Psoas muscle (tissue), 8 donors: Measurements from ENCODE around the gene FGF9. TPM values are rescaled to one million over a fixed set of nuclear protein-coding genes. Genes with fewer than 3 reads are reported as not detected.

ENCODE experiments used
- ATAC-seq, 4 donors: fragments of 200-7000 bp; cut with Tn5 transposase; one replicate each; pipeline ENCODE4 v1.9.1; 2020; ENCODE audit warnings: moderate library complexity in 3 of 4, mild to moderate bottlenecking in 2 of 4
- DNase-seq, 2 donors: peaks; one replicate each; pipeline ENCODE4 v3.0.0-alpha.2; 2020
- H3K27ac ChIP-seq: fragments of 200-600 bp; one replicate; pipeline ENCODE4 v1.8.0; 2022
- H3K27me3 ChIP-seq, 3 donors: fragments of 200-600 bp in 1 of 3; one replicate each; pipeline versions ENCODE4 v1.6.1 to v1.8.0; 2013 to 2022; ENCODE audit warnings: low read length in 2 of 3, mild to moderate bottlenecking in 2 of 3, moderate library complexity in 1 of 3; ENCODE audit not compliant: insufficient read depth in 3 of 3
- H3K36me3 ChIP-seq, 2 donors: fragments of 200-600 bp in 1 of 2; one replicate each; pipeline versions ENCODE4 v1.6.1 to v1.8.0; 2013 to 2022; ENCODE audit warnings: low read depth in 1 of 2, mild to moderate bottlenecking in 1 of 2, moderate library complexity in 1 of 2; ENCODE audit not compliant: insufficient read depth in 1 of 2
- H3K4me1 ChIP-seq: fragments of 200-600 bp; one replicate; pipeline ENCODE4 v1.8.0; 2022
- H3K4me3 ChIP-seq: fragments of 200-600 bp; one replicate; pipeline ENCODE4 v1.8.0; 2022; ENCODE audit warnings: mild to moderate bottlenecking
- H3K9me3 ChIP-seq: fragments of 200-600 bp; one replicate; pipeline ENCODE4 v1.8.0; 2022
- CTCF ChIP-seq: fragments of 200-600 bp; IDR thresholded peaks from one replicate; pipeline ENCODE4 v1.8.0; 2022; ENCODE audit warnings: antibody characterized with exemption
- WGBS, 3 donors: extraction: QIAGEN DNeasy Blood & Tissue Kit; methylation state at CpG; one replicate each; pipeline versions ENCODE4 v1.1.6 to v1.1.7; 2013; 5-methylcytosine and 5-hydroxymethylcytosine counted together
- intact Hi-C, 2 donors: fragments of 100-400 bp; cut with DNase I; formaldehyde crosslinking; loops; one replicate each; pipeline versions ENCODE4 v1.11.0 to v1.14.2; 2022
- polyA plus RNA-seq, 3 donors: library from polyadenylated mRNA; stranded (reverse); fragments of 200-250 nt; gene quantifications; one replicate each; pipeline ENCODE4 v1.2.3, GENCODE V29; 2013
- total RNA-seq, 4 donors: library from RNA; stranded (reverse); fragmentation: NEBNext Ultra II Directional in 2 of 4; extraction: Animal tissue kit (Norgen Biotek cat#: 25700) in 2 of 4; gene quantifications; one replicate each; pipeline versions ENCODE4 v1.2.1 to v1.2.4, GENCODE V29; 2021 to 2023
- donor health status: healthy with polysubstance abuse.
- donor health status: DM: no; HTN: no; CAD: no; lungs with moderate emphysema.
- donor health status: Bipolar disorder and iron deficiency.
- donor health status: healthy.
- donor health status: DM: yes; HTN: yes; CAD: no.
- donor health status: DM: no; HTN: no; CAD: no.
- donor health status: DM: no; HTN: no; CAD: no.
- donor health status: DM: yes; HTN: yes; CAD: no.

FGF9 gene
- total and polyA plus RNA-seq, 7 donors: 0.69 to 1.7 (median 1.2) TPM

GRCh38 chr13:21690955-21691354, 20.1 kb downstream of the FGF9 start:
- Histone ChIP-seq H3K4me1 (no peaks in the 10 kb centered on the region), H3K4me3 (no peak overlapping the region), H3K9me3 (no peaks in the 10 kb centered on the region), H3K27me3 (no peaks in the 10 kb centered on the region), H3K27ac (no peak overlapping the region), H3K36me3 (no peaks in the 10 kb centered on the region)
- WGBS, 3 donors: 77 to 85% (median 84%) methylated on average over 2 of the region's 2 CpGs
- no peak for TF ChIP-seq CTCF
- intact Hi-C loops: no loop called here
- DNase-seq (no peak), ATAC-seq (no peak)

GRCh38 chr13:21691500-21691899, 20.6 kb downstream of the FGF9 start:
- TF ChIP-seq CTCF: no peak
- intact Hi-C loops: no loop called here
- Histone ChIP-seq H3K4me3 (no peak overlapping the region), H3K27ac (no peak overlapping the region), H3K36me3 (no peaks in the 10 kb centered on the region), H3K27me3 (no peaks in the 10 kb centered on the region), H3K4me1 (no peaks in the 10 kb centered on the region), H3K9me3 (no peaks in the 10 kb centered on the region)
- 85 to 88% (median 86%) methylated on average over 10 of the region's 10 CpGs for WGBS, 3 donors
- DNase-seq (no peak), ATAC-seq (no peak)

GRCh38 chr13:21691928-21692327, 21.1 kb downstream of the FGF9 start:
- H3K27me3 ChIP-seq: no peaks in the 10 kb centered on the region
- no peaks in the 10 kb centered on the region for H3K36me3 ChIP-seq
- H3K27ac ChIP-seq: no peak overlapping the region
- intact Hi-C loops: no loop called here
- no peak for TF ChIP-seq CTCF
- H3K4me3 ChIP-seq: no peak overlapping the region
- ATAC-seq: no peak
- WGBS, 3 donors: 84 to 90% (median 85%) methylated on average over 5 of the region's 5 CpGs
- H3K9me3 ChIP-seq: no peaks in the 10 kb centered on the region
- H3K4me1 ChIP-seq: no peaks in the 10 kb centered on the region
- DNase-seq: no peak

GRCh38 chr13:21694831-21695230, 24.0 kb downstream of the FGF9 start:
- peaks cover 0 to 2% (median 0%) of the 10 kb centered on the region in 3 donors for H3K27me3 ChIP-seq
- no peak for TF ChIP-seq CTCF
- WGBS, 3 donors: 77 to 92% (median 77%) methylated on average over 4 of the region's 4 CpGs
- H3K9me3 ChIP-seq: no peaks in the 10 kb centered on the region
- intact Hi-C loops: no loop called here
- DNase-seq (no peak), ATAC-seq (no peak)
- no peaks in the 10 kb centered on the region for H3K36me3 ChIP-seq
- no peak overlapping the region for H3K4me3 ChIP-seq
- H3K4me1 ChIP-seq: no peaks in the 10 kb centered on the region
- H3K27ac ChIP-seq: no peak overlapping the region

GRCh38 chr13:21695546-21695945, 24.7 kb downstream of the FGF9 start:
- Histone ChIP-seq H3K4me3 (no peak overlapping the region), H3K36me3 (no peaks in the 10 kb centered on the region), H3K9me3 (no peaks in the 10 kb centered on the region), H3K27ac (no peak overlapping the region), H3K27me3 (peaks cover 0 to 2% (median 0%) of the 10 kb centered on the region in 3 donors), H3K4me1 (no peaks in the 10 kb centered on the region)
- WGBS, 3 donors: 90 to 93% (median 92%) methylated on average over 4 of the region's 4 CpGs
- no peak for TF ChIP-seq CTCF
- no peak for DNase-seq
- no peak for ATAC-seq
- intact Hi-C loops: no loop called here
